ENCODE data around the gene GPX5. TPM values are rescaled to one million over a fixed set of nuclear protein-coding genes. Genes with fewer than 3 reads are reported as not detected.
"Not testable (repeated sequence)": the region's sequence is repeated elsewhere in the genome, so short reads cannot be mapped to it uniquely, and the experiment has no call there.

Gene GPX5
- total RNA-seq (2014; rRNA removed; shearing (Covaris generic)), result not detected in 2 replicates

GRCh38 chr6:28525496-28526039 lies at the start of gene GPX5:
Gene GPX5 (plus strand): TSS chr6:28525881. CDS start chr6:28526014, 133 bp downstream.
- peak; percentile 33 for DNase-seq (ENCODE audit: low read depth)

- DNase-seq (ENCODE audit: low read depth), result no peak
Measured at GRCh38 chr6:28478518-28478917, 47.2 kb upstream of the GPX5 start.

GRCh38 chr6:28480253-28480932 lies 45.3 kb upstream of the GPX5 start:
- no peak for DNase-seq (ENCODE audit: low read depth)

- DNase-seq (ENCODE audit: low read depth), result no peak
Measured at GRCh38 chr6:28485482-28485881, 40.2 kb upstream of the GPX5 start.

- DNase-seq (ENCODE audit: low read depth), result no peak
Measured at GRCh38 chr6:28486533-28486932, 39.1 kb upstream of the GPX5 start.

GRCh38 chr6:28486988-28487742 lies 38.5 kb upstream of the GPX5 start:
- DNase-seq (ENCODE audit: low read depth), result no peak

GRCh38 chr6:28488916-28489365 lies 36.7 kb upstream of the GPX5 start:
- peak; percentile 81 for DNase-seq (ENCODE audit: low read depth)

GRCh38 chr6:28489366-28490204 lies 36.1 kb upstream of the GPX5 start:
- DNase-seq (ENCODE audit: low read depth), result peak; percentile 89

- no peak for DNase-seq (ENCODE audit: low read depth)
Measured at GRCh38 chr6:28490205-28490890, 35.3 kb upstream of the GPX5 start.

- no peak for DNase-seq (ENCODE audit: low read depth)
Measured at GRCh38 chr6:28491984-28492317, 33.7 kb upstream of the GPX5 start.

GRCh38 chr6:28496099-28496779 lies 29.4 kb upstream of the GPX5 start:
- peak; percentile 32 for DNase-seq (ENCODE audit: low read depth)

GRCh38 chr6:28497306-28497705 lies 28.4 kb upstream of the GPX5 start:
- no peak for DNase-seq (ENCODE audit: low read depth)

GRCh38 chr6:28497893-28498292 lies 27.8 kb upstream of the GPX5 start:
- DNase-seq (ENCODE audit: low read depth), result no peak

- DNase-seq (ENCODE audit: low read depth), result no peak
Measured at GRCh38 chr6:28501259-28501658, 24.4 kb upstream of the GPX5 start.

- not testable (repeated sequence) for DNase-seq (ENCODE audit: low read depth)
Measured at GRCh38 chr6:28502136-28502535, 23.5 kb upstream of the GPX5 start.

- not testable (repeated sequence) for DNase-seq (ENCODE audit: low read depth)
Measured at GRCh38 chr6:28502709-28503305, 22.9 kb upstream of the GPX5 start.

- no peak for DNase-seq (ENCODE audit: low read depth)
Measured at GRCh38 chr6:28505733-28506132, 19.9 kb upstream of the GPX5 start.

- DNase-seq (ENCODE audit: low read depth), result no peak
Measured at GRCh38 chr6:28506807-28507475, 18.7 kb upstream of the GPX5 start.

GRCh38 chr6:28511628-28512300 lies 13.9 kb upstream of the GPX5 start:
- DNase-seq (ENCODE audit: low read depth), result no peak

Data from M059J (cell line).